OCI-LY3 (cell line): ENCODE data around the gene SPAG6.

ENCODE experiments used
- H2AFZ ChIP-seq: fragments of 200-600, 300-600 bp; shearing (Covaris generic); 2 replicates; pipeline ENCODE4 v1.6.0; 2014; ENCODE audit warnings: antibody characterized with exemption, low read depth, low read length
- H3K27ac ChIP-seq: fragments of 200-600, 300-600 bp; sonication (generic); 2 replicates; pipeline ENCODE4 v1.5.1; 2014; ENCODE audit warnings: mild to moderate bottlenecking, low read length, moderate library complexity, mixed read lengths
- H3K27me3 ChIP-seq: fragments of 200-600, 300-600 bp; sonication (generic); 2 replicates; pipeline ENCODE4 v1.6.1; 2014; ENCODE audit warnings: low read depth, low read length, mixed read lengths
- H3K36me3 ChIP-seq: fragments of 200-600, 300-600 bp; sonication (generic); replicated peaks from 2 replicates; pipeline ENCODE3; 2014; ENCODE audit warnings: low read depth, low read length, mixed read lengths
- H3K4me1 ChIP-seq: fragments of 300-600, 200-600 bp; sonication (generic); 2 replicates; pipeline ENCODE4 v1.6.1; 2014; ENCODE audit warnings: low read length, mixed read lengths
- H3K4me2 ChIP-seq: fragments of 200-600, 300-600 bp; sonication (generic); 2 replicates; pipeline ENCODE4 v1.6.1; 2014; ENCODE audit warnings: low read length, mixed read lengths
- H3K4me3 ChIP-seq: fragments of 300-600, 200-600 bp; sonication (generic); 2 replicates; pipeline ENCODE4 v1.5.1; 2014; ENCODE audit warnings: antibody characterized with exemption, mild to moderate bottlenecking, low read length, moderate library complexity
- H3K79me2 ChIP-seq: fragments of 300-600, 200-600 bp; shearing (Covaris generic); 2 replicates; pipeline ENCODE4 v1.6.1; 2014; ENCODE audit warnings: mild to moderate bottlenecking, low read length, mixed read lengths
- H3K9ac ChIP-seq: fragments of 300-600, 200-600 bp; shearing (Covaris generic); 2 replicates; pipeline ENCODE4 v1.6.0; 2014; ENCODE audit warnings: mild to moderate bottlenecking, low read length, moderate library complexity
- H3K9me3 ChIP-seq: fragments of 200-600, 300-600 bp; shearing (Covaris generic); 2 replicates; pipeline ENCODE4 v1.6.1; 2014; ENCODE audit warnings: low read length, mixed read lengths; ENCODE audit not compliant: insufficient read depth
- H4K20me1 ChIP-seq: fragments of 200-600, 300-600 bp; sonication (generic); 2 replicates; pipeline ENCODE4 v1.6.1; 2016; ENCODE audit warnings: low read length, mixed read lengths; ENCODE audit not compliant: insufficient read depth
- CTCF ChIP-seq: fragments of 200-600, 300-600 bp; sonication (generic); IDR thresholded peaks from 2 replicates; pipeline ENCODE4 v1.5.1; 2014; ENCODE audit warnings: antibody characterized with exemption, low read length, low read depth
- EZH2phosphoT487 ChIP-seq: fragments of 200-600 bp; shearing (Covaris generic); IDR thresholded peaks from 2 replicates; pipeline ENCODE4 v1.6.1; 2018; ENCODE audit warnings: antibody characterized with exemption, mixed run types, low read depth

Gene SPAG6

DNA sequence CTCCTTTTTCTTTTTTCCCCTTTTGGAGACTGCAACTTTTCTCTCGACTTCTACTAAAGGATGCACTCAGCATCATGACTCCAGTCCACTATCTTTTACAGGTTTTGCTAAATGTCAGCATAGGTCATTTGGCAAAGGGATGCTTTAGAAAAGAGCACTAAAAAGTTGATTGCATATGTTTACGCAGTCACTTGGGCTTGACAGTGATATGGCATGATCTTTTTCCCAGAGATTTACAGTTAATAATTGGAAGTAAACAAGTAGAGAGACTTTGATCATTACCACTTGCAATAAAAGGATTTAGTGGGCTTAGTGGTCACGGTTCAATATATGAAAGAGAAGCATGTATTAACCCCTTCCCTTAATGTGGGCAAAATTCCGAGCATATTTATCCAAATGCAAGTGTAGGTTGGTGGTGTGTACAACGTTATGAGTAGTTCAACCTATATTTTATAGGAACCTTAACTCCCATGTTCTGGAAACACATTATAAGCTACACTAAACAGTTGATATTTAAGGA is 22.6 kb upstream of the SPAG6 start:
- Histone ChIP-seq H3K27me3 (peaks cover 41% of the 10 kb centered on the region), H3K9ac (peak overlapping the region; percentile 78; the same call in 1 of the 2 replicates), H3K9me3 (no peaks in the 10 kb centered on the region), H3K79me2 (peaks cover 32% of the 10 kb centered on the region), H4K20me1 (peaks cover 14% of the 10 kb centered on the region; the same call in 1 of the 2 replicates), H3K27ac (no peak overlapping the region), H3K36me3 (peaks cover 6% of the 10 kb centered on the region), H3K4me1 (peaks cover 36% of the 10 kb centered on the region), H2AFZ (no peak overlapping the region), H3K4me3 (peak overlapping the region; percentile 97), H3K4me2 (peak overlapping the region; percentile 88)
- TF ChIP-seq EZH2phosphoT487 (no peak), CTCF (no peak)

DNA sequence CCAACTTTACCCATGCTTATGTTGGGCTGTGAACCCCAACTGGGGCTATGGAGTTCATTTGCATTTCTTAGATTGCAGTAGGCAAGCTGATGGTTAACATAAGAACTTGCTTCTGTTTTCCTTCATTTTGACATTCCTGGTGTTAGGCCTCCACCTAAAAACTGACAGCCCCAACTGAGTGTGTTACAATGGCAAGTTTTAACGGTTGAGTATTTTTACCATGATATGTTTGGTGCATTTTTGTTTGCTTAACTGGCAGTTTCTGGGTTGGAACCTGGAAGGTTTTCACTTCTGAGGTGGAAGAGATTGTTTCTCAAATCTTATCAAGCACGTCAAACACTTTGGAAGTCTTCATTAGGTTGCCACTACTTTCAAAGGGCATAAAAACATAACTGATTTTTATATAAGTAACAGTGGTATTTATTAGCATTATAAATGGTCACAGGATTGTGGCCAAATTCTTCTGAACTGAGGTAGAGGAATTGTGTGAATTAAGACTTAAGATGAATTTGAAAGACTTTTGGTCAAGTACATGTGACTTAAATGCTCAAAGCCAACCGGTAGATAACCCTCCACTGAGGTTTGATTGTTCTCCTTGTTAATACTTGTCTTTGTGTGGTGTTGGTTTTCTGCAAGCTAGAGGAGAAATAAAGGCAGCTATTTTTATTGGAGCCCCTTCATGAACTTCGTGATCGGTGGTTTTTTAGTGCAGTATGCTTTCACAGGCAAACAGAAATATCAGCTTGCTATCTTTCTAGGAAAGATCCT is 21.6 kb upstream of the SPAG6 start:
- Histone ChIP-seq H3K79me2 (peaks cover 30% of the 10 kb centered on the region), H4K20me1 (peaks cover 14% of the 10 kb centered on the region; the same call in 1 of the 2 replicates), H3K27me3 (peaks cover 41% of the 10 kb centered on the region), H3K4me2 (no peak overlapping the region), H3K36me3 (peaks cover 6% of the 10 kb centered on the region), H3K4me3 (no peak overlapping the region), H3K9me3 (no peaks in the 10 kb centered on the region), H3K27ac (no peak overlapping the region), H3K4me1 (peaks cover 34% of the 10 kb centered on the region), H3K9ac (no peak overlapping the region), H2AFZ (no peak overlapping the region)
- no peak for TF ChIP-seq EZH2phosphoT487
- no peak for TF ChIP-seq CTCF

DNA sequence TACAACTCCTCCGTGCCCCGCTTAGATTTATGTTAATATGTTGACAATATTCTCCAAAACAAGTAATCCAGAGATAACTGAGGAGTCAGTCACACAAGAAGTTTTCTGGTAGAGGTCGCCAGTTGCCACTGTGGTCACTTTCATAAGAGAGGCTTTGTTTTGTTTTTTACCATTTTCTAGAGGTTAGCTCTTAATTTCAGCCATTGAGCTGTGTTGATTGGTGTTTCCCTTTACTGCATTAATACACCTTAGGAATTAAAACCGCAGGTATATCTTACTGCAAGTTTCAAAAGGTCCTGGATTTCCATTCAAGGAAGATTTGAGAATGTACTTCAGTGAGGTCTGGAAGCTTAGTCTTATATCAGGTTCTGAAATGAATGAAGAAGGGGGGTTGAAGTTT is 20.9 kb upstream of the SPAG6 start:
- no peak for TF ChIP-seq CTCF
- TF ChIP-seq EZH2phosphoT487: no peak
- H3K9me3 ChIP-seq: no peaks in the 10 kb centered on the region
- peaks cover 14% of the 10 kb centered on the region; the same call in 1 of the 2 replicates for H4K20me1 ChIP-seq
- peaks cover 7% of the 10 kb centered on the region for H3K36me3 ChIP-seq
- peaks cover 34% of the 10 kb centered on the region for H3K4me1 ChIP-seq
- H3K27me3 ChIP-seq: peaks cover 34% of the 10 kb centered on the region
- H3K27ac ChIP-seq: no peak overlapping the region
- H3K79me2 ChIP-seq: peaks cover 30% of the 10 kb centered on the region
- peak overlapping the region; percentile 84 for H3K4me3 ChIP-seq
- peak overlapping the region; percentile 59 for H3K9ac ChIP-seq
- H3K4me2 ChIP-seq: peak overlapping the region; percentile 93
- no peak overlapping the region for H2AFZ ChIP-seq

GRCh38 chr10:22324893-22325271 is 20.4 kb upstream of the SPAG6 start:
- Histone ChIP-seq H2AFZ (no peak overlapping the region), H3K9ac (peak overlapping the region; percentile 59), H3K27ac (no peak overlapping the region), H3K9me3 (no peaks in the 10 kb centered on the region), H3K4me1 (peaks cover 29% of the 10 kb centered on the region), H3K79me2 (peaks cover 30% of the 10 kb centered on the region), H3K27me3 (peaks cover 32% of the 10 kb centered on the region), H4K20me1 (peaks cover 14% of the 10 kb centered on the region; the same call in 1 of the 2 replicates), H3K36me3 (peaks cover 12% of the 10 kb centered on the region), H3K4me3 (peak overlapping the region; percentile 84), H3K4me2 (peak overlapping the region; percentile 93)
- TF ChIP-seq CTCF (no peak), EZH2phosphoT487 (no peak)
